ENCODE measurements around the gene FGR. TPM values are rescaled to one million over a fixed set of nuclear protein-coding genes. Genes with fewer than 3 reads are reported as not detected.

FGR gene
- total and polyA plus RNA-seq, 11 donors: 1.1 to 25.9 (median 3.3) TPM

- TF ChIP-seq POLR2A (IDR thresholded peaks at IDR 0.05) (no peak), CTCF (IDR thresholded peaks at IDR 0.05) (no peak)
- Histone ChIP-seq H3K27ac (peak overlapping the region; percentile 90 to 99 (median 96)), H3K9me3 (no peaks in the 10 kb centered on the region), H3K4me1 (peaks cover 16 to 67% (median 46%) of the 10 kb centered on the region in 12 donors), H3K27me3 (no peaks in the 10 kb centered on the region), H3K36me3 (peaks cover 0 to 2% (median 0%) of the 10 kb centered on the region in 9 donors), H3K4me3 (peak overlapping the region; percentile 24 to 79 (median 60))
- ATAC-seq (no peak), DNase-seq (no peak)
- intact Hi-C loops (cut with DNase I): loop anchor here (5.0 to 10.0 kb wide), 11 partner anchors 103 to 366 kb away; partner anchors contain the start of gene GPR3 (in 6 of the 10)
- WGBS, 4 donors: 51 to 66% (median 54%) methylated on average over 10 of the region's 10 CpGs
Measured at GRCh38 chr1:27660300-27660835, 25.4 kb upstream of the FGR start.

GRCh38 chr1:27659497-27660299, 24.7 kb upstream of the FGR start:
- peak; percentile 68 to 89 (median 82) for ATAC-seq
- peaks cover 16 to 71% (median 50%) of the 10 kb centered on the region in 12 donors for H3K4me1 ChIP-seq
- WGBS, 4 donors: 5 to 14% (median 10%) methylated on average over 37 to 78 of the region's 78 CpGs

GRCh38 chr1:27658951-27659496, 24.0 kb upstream of the FGR start:
- 40 to 50% (median 47%) methylated on average over 7 of the region's 7 CpGs for WGBS, 4 donors
- no peaks in the 10 kb centered on the region for H3K36me3 ChIP-seq
- H3K27ac ChIP-seq: peak overlapping the region; percentile 90 to 99 (median 96)
- TF ChIP-seq POLR2A (IDR thresholded peaks at IDR 0.05): no peak
- no peak for TF ChIP-seq CTCF (IDR thresholded peaks at IDR 0.05)
- peak overlapping the region in 5 of 12 donors; percentile 69 to 79 (median 71) for H3K4me3 ChIP-seq
- H3K9me3 ChIP-seq: no peaks in the 10 kb centered on the region
- intact Hi-C loops (cut with DNase I): loop anchor here in 1 of 10 donors (1.0 kb wide), 1 partner anchor 51 kb away; no protein-coding TSS in a partner anchor
- no peaks in the 10 kb centered on the region for H3K27me3 ChIP-seq
- peak in 3 of 4 donors; percentile 3 to 16 (median 11) for ATAC-seq
- DNase-seq: peak in 1 of 5 donors; percentile 65
- H3K4me1 ChIP-seq: peaks cover 16 to 71% (median 48%) of the 10 kb centered on the region in 12 donors

More at GRCh38 chr1:27659497-27660299, 24.7 kb upstream of the FGR start:
- Histone ChIP-seq H3K9me3 (no peaks in the 10 kb centered on the region), H3K4me3 (peak overlapping the region; percentile 24 to 79 (median 60)), H3K27me3 (no peaks in the 10 kb centered on the region), H3K27ac (peak overlapping the region; percentile 90 to 99 (median 96)), H3K36me3 (no peaks in the 10 kb centered on the region)
- peak in 1 of 2 donors; percentile 55 for TF ChIP-seq POLR2A (IDR thresholded peaks at IDR 0.05)
- no peak for TF ChIP-seq CTCF (IDR thresholded peaks at IDR 0.05)
- DNase-seq: peak; percentile 94 to 98 (median 96)
- intact Hi-C loops (cut with DNase I): loop anchor here (1.0 to 10.0 kb wide), 12 partner anchors 51 to 365 kb away; partner anchors contain the start of gene GPR3 (in 6 of the 10)

Measured in heart left ventricle (tissue), 16 donors.